A549 treated with Mapracorat at 1 μM for 4 hours (cell line): Measurements from ENCODE around the gene TGM5. TPM values are rescaled to one million over a fixed set of nuclear protein-coding genes. Genes with fewer than 3 reads are reported as not detected.

Experiments
- total RNA-seq: library from RNA; stranded (reverse); fragments of 200-300 nt; extraction: Qiagen RNA extraction; gene quantifications from 5 replicates; pipeline ENCODE4 v1.2.3, GENCODE V29; 2022

Gene TGM5
- not detected in 5 replicates for total RNA-seq

DNA sequence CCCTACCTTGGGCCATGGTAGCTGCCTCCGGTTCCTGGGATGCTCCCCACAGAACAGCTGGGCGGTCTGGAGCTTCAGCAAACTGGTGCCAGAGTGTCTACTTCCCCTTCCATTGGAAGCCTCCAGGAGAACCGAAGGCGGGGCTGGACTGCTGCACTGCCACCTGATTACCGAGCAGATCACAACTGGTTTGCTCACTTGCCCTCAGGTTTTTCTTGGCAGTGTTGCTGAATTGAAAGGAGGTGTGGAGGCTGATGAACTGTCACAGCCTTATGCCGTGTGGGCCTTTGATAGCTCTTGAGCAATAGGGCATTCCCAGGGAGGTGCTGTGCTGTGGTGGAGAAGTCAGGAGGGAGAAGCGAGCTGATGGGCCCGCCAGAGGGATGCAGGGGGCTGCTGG, at the start of gene TGM5:
TGM5 (minus strand) TSS at position 95 of the 400 bp plus-strand sequence; CDS start at position 16, 79 bp downstream.

GRCh38 chr15:43302205-43302817, 35.6 kb upstream of the TGM5 start, which contains the start of gene TGM7:
TGM7 (minus strand) TSS chr15:43302255.

GRCh38 chr15:43220991-43221403, 45.7 kb downstream of the TGM5 start, which contains the start of gene EPB42:
EPB42 (minus strand) TSS chr15:43221018; CDS start chr15:43220825, 193 bp downstream.

GRCh38 chr15:43185157-43186002, 81.3 kb downstream of the TGM5 start, which contains the start of gene CCNDBP1:
CCNDBP1 (plus strand) TSS chr15:43185403; CDS start chr15:43185499, 96 bp downstream.

Other genes with a start within 250 kb of the TGM5 start
- 3.0 to 4.5 TPM (median 4.2 TPM) in 5 replicates for gene UBR1, start 160.9 kb downstream of the TGM5 start, total RNA-seq
- 7.2 to 10.6 TPM (median 9.1 TPM) in 5 replicates for gene TMEM62, start 133.3 kb downstream of the TGM5 start, total RNA-seq
- 24.5 to 29.8 TPM (median 27.6 TPM) in 5 replicates for gene CCNDBP1, start 81.5 kb downstream of the TGM5 start, total RNA-seq
- gene EPB42, start 45.9 kb downstream of the TGM5 start, total RNA-seq, result not detected in 5 replicates
- not detected in 5 replicates for gene TGM7, start 35.3 kb upstream of the TGM5 start, total RNA-seq
- 5.7 to 8.3 TPM (median 6.8 TPM) in 5 replicates for gene LCMT2, start 63.6 kb upstream of the TGM5 start, total RNA-seq
- 7.1 to 9.5 TPM (median 8.2 TPM) in 5 replicates for gene ZSCAN29, start 104.1 kb upstream of the TGM5 start, total RNA-seq
- 3.8 to 8.1 TPM (median 5.9 TPM) in 5 replicates for gene TUBGCP4, start 104.2 kb upstream of the TGM5 start, total RNA-seq
- gene TP53BP1, start 226.2 kb upstream of the TGM5 start, total RNA-seq, result 15.8 to 18.4 TPM (median 17.0 TPM) in 5 replicates